Measurements from ENCODE around the gene CAPN10. TPM values are rescaled to one million over a fixed set of nuclear protein-coding genes. Genes with fewer than 3 reads are reported as not detected.
A peak's percentile ranks its signal among the peaks of the same experiment; 100 is the strongest.

The CAPN10 gene
- total RNA-seq, 1 experiment from 2014 or later, result 27.8 TPM

DNA sequence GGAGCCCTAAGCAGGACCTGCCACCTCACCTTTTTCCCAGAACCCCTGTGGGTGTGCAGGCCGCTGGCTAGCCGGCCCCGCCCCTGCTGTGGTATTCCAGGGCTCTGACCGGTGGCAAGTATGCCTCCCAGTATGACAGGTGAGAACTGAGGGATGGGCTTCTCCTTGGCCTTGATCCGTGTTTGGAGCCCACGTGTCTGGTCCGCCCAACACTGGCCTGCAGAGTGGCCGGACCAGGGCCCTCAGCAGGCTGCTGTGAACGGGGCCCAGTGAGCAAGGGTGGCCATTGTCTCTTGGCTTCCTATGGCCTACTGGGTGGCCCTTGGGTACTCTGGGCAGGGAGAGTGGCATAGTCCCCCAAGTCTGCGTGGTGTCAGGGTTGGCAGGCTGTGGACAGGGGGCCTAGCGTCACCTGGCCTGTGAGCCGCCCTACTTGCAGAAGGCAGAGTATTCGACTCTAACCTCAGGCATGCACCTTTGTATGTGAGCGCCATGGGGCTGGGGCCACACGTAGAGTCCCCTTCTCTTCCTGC lies 16.5 kb upstream of the CAPN10 start:
- H3K36me3 ChIP-seq (ENCODE audit: control insufficient read depth, insufficient read depth, low read length), result no peaks in the 10 kb centered on the region
- BruUV-seq (replicated peaks), result no TSS peak
- ChIA-PET POLR2A (no interaction called here), CTCF (no interaction called here)
- peak in 1 of 2 experiments; percentile 36 for DNase-seq
- TF ChIP-seq, protein P1, sequence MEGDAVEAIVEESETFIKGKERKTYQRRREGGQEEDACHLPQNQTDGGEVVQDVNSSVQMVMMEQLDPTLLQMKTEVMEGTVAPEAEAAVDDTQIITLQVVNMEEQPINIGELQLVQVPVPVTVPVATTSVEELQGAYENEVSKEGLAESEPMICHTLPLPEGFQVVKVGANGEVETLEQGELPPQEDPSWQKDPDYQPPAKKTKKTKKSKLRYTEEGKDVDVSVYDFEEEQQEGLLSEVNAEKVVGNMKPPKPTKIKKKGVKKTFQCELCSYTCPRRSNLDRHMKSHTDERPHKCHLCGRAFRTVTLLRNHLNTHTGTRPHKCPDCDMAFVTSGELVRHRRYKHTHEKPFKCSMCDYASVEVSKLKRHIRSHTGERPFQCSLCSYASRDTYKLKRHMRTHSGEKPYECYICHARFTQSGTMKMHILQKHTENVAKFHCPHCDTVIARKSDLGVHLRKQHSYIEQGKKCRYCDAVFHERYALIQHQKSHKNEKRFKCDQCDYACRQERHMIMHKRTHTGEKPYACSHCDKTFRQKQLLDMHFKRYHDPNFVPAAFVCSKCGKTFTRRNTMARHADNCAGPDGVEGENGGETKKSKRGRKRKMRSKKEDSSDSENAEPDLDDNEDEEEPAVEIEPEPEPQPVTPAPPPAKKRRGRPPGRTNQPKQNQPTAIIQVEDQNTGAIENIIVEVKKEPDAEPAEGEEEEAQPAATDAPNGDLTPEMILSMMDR (IDR thresholded peaks at IDR 0.05; ENCODE audit: insufficient read depth in 1 of 2, low read depth in 1 of 2, low read length in 1 of 2, severe bottlenecking in 1 of 2, unreplicated experiment in 1 of 2), result no peak
- peaks cover 5% of the 10 kb centered on the region for H3K36me3 Mint-ChIP-seq (ENCODE audit: insufficient read depth, unreplicated experiment)
- intact Hi-C loops (cut with micrococcal nuclease; ENCODE audit: unreplicated experiment), result no loop called here
- H3K4me3 ChIP-seq (ENCODE audit: low read depth, low read length), result no peak overlapping the region
- H3K27me3 Mint-ChIP-seq (ENCODE audit: insufficient read depth, unreplicated experiment), result no peaks in the 10 kb centered on the region
- H3K4me1 Mint-ChIP-seq (ENCODE audit: low read depth, unreplicated experiment), result peaks cover 7% of the 10 kb centered on the region
- H3K27me3 ChIP-seq (replicated peaks; ENCODE audit: control insufficient read depth, insufficient read depth, low read length), result no peaks in the 10 kb centered on the region
- H3K27ac Mint-ChIP-seq (ENCODE audit: unreplicated experiment), result no peak overlapping the region
- H3K4me1 ChIP-seq, result peaks cover 24% of the 10 kb centered on the region
- no peaks in the 10 kb centered on the region for H3K9me3 Mint-ChIP-seq (ENCODE audit: unreplicated experiment)
- no peak overlapping the region for H3K4me3 Mint-ChIP-seq (ENCODE audit: unreplicated experiment)
- H3K9me3 ChIP-seq, result no peaks in the 10 kb centered on the region

DNA sequence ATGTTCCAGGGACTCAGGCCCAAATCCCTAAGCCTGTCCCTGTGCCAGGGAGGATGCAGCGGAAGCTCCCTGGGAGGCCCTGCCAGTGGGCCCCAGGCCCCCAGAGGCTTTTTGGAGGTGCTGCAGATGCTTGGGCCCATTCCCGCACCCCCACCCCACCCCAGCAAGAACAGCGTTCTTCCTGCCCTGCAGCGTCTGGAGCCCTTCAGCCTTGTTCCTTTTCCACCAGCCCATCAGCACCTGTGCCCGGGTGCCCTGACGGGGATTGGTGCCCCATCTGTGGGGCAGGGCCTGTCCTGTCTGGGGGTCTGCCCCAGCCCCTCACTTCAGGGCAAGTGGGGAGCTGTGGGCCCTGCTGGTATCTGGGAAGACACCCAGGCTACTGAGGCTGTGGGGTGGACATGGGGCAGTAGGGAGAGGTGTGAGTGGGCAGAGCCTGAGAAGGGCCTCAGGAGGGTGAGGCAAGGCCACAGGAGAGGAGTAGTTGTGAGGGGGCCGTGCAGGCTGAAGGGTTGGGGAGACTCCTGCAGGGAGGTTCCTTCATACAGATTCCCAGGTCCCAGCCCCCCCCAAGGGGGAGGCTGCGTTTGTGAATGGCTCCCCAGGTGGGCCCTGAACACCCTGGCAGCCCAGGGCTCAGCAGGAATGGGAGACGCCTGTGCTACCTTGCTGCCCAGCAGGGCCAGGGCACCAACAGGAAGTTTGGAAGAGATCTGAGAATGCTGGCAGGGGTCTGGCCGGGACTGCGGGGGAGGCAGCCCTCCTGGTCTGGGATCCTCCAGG lies 15.8 kb upstream of the CAPN10 start:
- Mint-ChIP-seq H3K27ac (ENCODE audit: unreplicated experiment) (no peak overlapping the region), H3K9me3 (ENCODE audit: unreplicated experiment) (no peaks in the 10 kb centered on the region), H3K4me3 (ENCODE audit: unreplicated experiment) (no peak overlapping the region), H3K4me1 (ENCODE audit: low read depth, unreplicated experiment) (peaks cover under 1% of the 10 kb centered on the region), H3K27me3 (ENCODE audit: insufficient read depth, unreplicated experiment) (no peaks in the 10 kb centered on the region), H3K36me3 (ENCODE audit: insufficient read depth, unreplicated experiment) (peaks cover 6% of the 10 kb centered on the region)
- ChIA-PET CTCF (no interaction called here), POLR2A (no interaction called here)
- intact Hi-C loops (cut with micrococcal nuclease; ENCODE audit: unreplicated experiment), result no loop called here
- DNase-seq, result peak in 1 of 2 experiments; percentile 16
- H3K9me3 ChIP-seq, result no peaks in the 10 kb centered on the region
- peaks cover 17% of the 10 kb centered on the region for H3K4me1 ChIP-seq
- TF ChIP-seq, protein P1 (IDR thresholded peaks at IDR 0.05; ENCODE audit: insufficient read depth in 1 of 2, low read depth in 1 of 2, low read length in 1 of 2, severe bottlenecking in 1 of 2, unreplicated experiment in 1 of 2), result no peak
- no peaks in the 10 kb centered on the region for H3K36me3 ChIP-seq (ENCODE audit: control insufficient read depth, insufficient read depth, low read length)
- no TSS peak for BruUV-seq (replicated peaks)
- no peak overlapping the region for H3K4me3 ChIP-seq (ENCODE audit: low read depth, low read length)
- no peaks in the 10 kb centered on the region for H3K27me3 ChIP-seq (replicated peaks; ENCODE audit: control insufficient read depth, insufficient read depth, low read length)

DNA sequence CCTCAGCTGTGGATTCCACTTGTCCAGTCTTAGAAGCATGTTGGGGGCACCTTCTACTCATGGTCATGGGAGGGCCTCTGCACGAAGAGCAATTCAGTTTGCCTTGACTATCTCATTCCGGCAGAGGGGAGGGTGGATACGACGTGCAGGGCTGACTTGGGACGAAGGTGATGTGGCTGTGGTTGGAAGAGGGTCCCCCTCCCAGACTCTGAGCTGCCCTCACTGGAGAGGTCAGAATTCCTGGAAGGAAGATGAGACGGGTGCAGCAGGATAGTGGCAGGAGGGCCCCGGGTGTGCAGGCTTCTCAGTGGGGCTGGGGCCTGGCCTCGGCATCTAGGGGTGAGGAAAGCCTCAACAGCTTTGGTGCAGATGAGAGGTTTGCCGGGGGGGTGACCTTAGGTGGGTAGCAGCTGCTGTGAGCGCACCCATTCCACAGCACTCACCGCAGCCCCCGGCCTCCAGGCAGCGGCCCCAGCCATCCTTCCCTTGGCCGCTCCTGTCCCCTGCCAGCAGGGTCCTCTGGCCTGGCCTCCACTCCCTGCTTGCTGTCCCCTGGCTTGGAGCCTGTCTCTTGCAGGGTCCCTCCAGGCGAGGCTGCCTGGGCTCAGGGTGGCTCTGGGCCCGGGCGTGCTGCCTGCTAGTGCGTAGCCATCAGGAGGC lies 15.1 kb upstream of the CAPN10 start:
- Histone ChIP-seq H3K9me3 (no peaks in the 10 kb centered on the region), H3K4me3 (ENCODE audit: low read depth, low read length) (no peak overlapping the region), H3K4me1 (peaks cover 12% of the 10 kb centered on the region), H3K27me3 (replicated peaks; ENCODE audit: control insufficient read depth, insufficient read depth, low read length) (no peaks in the 10 kb centered on the region), H3K36me3 (ENCODE audit: control insufficient read depth, insufficient read depth, low read length) (no peaks in the 10 kb centered on the region)
- TF ChIP-seq, protein P1 (IDR thresholded peaks at IDR 0.05; ENCODE audit: insufficient read depth in 1 of 2, low read depth in 1 of 2, low read length in 1 of 2, severe bottlenecking in 1 of 2, unreplicated experiment in 1 of 2), result no peak
- H3K4me1 Mint-ChIP-seq (ENCODE audit: low read depth, unreplicated experiment), result no peaks in the 10 kb centered on the region
- BruUV-seq (replicated peaks), result no TSS peak
- POLR2A ChIA-PET, result no interaction called here
- CTCF ChIA-PET, result no interaction called here
- no peaks in the 10 kb centered on the region for H3K27me3 Mint-ChIP-seq (ENCODE audit: insufficient read depth, unreplicated experiment)
- intact Hi-C loops (cut with micrococcal nuclease; ENCODE audit: unreplicated experiment), result no loop called here
- H3K27ac Mint-ChIP-seq (ENCODE audit: unreplicated experiment), result no peak overlapping the region
- H3K4me3 Mint-ChIP-seq (ENCODE audit: unreplicated experiment), result no peak overlapping the region
- H3K9me3 Mint-ChIP-seq (ENCODE audit: unreplicated experiment), result no peaks in the 10 kb centered on the region
- peak in 1 of 2 experiments; percentile 19 for DNase-seq
- H3K36me3 Mint-ChIP-seq (ENCODE audit: insufficient read depth, unreplicated experiment), result peaks cover 6% of the 10 kb centered on the region
